Measurements from ENCODE around the gene ACOXL. TPM values are rescaled to one million over a fixed set of nuclear protein-coding genes. Genes with fewer than 3 reads are reported as not detected.

ACOXL gene
- total RNA-seq, 1 donor from 2014 or later, result 6.0 TPM

DNA sequence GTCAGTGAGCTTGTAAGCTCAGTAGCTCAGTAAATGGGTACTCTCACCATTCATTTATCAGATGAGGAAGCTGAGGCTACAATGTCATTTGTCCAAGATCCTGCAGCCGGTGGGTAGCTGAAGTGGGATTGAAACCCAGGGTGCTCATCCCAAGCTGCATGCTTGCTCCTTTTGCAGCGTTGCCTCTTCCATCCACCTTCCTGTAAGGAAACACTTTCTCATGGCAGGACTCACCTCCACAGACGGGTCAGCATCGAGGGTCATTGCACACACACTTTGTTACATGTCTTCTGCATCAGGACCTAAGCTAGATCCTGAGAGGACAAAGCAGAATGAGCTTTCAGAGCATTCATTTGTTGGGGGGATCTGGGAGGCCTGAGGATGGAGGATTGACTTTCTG, 60.7 kb downstream of the ACOXL start:
- DNase-seq (ENCODE audit: low spot score), result no peak

DNA sequence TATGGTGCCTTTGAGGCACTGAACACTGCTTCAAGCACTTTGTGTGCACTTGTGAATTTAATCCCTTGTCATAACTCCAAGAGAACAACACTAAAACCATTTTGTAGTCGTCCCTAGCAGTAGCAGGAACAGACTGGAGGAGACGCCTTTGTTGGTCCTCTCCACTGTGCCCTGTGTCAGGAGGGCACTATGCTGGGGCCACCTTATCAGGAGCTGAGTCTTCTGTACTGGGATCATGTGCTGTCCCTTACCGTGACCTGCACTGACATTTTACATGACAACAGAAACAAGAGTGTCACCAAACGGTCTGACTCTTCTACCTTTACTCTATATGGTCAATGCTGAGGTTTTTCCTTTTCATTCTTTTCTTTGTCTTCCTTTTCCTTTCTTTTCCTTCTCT, 62.0 kb downstream of the ACOXL start:
- no peak for DNase-seq (ENCODE audit: low spot score)

DNA sequence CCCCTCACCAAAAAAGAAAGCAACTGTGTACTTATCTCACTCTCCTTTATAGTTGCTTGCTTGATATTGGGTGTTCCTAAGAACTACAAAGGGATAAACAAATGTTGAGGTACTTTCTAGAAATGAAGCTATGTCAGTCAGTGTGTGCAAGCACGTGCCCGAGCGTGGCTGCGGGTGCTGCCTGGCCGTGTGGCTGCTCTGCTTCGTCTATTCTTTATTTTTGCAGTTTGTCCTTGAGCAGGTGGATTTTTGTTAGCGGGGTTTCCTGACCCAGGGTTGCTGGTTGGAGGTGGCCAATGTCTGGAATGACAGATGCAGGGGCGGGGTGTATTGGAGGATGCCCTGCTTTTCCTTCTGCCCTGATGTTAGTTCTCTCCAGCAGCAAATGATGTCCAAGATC, 62.6 kb downstream of the ACOXL start:
- no peak for DNase-seq (ENCODE audit: low spot score)

DNA sequence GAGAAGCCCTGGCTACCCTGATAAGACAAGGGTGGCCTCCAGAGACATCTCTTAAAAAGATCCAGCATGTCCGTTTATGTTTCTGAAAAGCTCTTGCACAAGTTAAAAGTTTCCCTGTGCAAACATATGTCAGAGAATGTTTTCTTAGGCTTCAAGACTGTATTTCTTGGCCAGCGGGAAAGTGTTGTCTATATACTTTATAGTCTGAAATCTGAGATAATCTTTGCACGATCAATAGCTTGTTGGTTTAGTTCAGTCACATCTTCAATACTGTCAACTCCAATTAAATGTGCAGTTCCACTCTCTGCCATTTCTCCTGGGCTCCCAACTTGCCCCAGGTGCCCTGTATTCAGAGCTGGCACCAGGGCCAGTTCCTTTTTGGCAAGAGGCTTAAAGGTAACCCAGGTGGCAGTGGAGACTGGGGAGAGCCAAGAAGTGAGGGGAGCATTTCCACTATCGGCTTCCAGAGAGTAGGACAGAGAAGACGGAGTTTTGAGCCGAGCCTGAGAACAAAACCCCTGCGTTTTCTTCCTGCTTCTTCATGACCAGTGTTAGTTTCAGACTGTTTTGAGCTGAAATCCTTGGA, 64.4 kb downstream of the ACOXL start:
- DNase-seq (ENCODE audit: low spot score), result peak; percentile 10

DNA sequence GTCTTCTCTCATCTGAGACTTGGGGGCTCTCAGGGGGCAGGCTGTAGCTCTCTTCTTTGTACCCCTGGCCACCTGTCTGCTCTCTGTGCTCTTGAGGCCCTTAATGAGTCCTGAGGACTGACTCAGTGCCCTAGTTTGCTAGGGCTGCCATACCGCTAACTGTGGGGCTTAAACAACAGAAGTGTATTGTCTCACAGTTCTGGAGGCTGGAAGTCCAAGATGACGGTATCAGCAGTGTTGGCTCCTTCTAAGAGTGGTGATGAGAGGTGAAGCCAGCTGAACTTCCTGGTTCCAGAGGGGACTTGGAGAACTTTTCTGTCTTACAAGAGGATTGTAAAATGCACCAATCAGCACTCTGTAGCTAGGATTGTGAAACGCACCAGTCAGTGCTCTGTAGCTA, 67.0 kb downstream of the ACOXL start:
- DNase-seq (ENCODE audit: low spot score), result no peak

DNA sequence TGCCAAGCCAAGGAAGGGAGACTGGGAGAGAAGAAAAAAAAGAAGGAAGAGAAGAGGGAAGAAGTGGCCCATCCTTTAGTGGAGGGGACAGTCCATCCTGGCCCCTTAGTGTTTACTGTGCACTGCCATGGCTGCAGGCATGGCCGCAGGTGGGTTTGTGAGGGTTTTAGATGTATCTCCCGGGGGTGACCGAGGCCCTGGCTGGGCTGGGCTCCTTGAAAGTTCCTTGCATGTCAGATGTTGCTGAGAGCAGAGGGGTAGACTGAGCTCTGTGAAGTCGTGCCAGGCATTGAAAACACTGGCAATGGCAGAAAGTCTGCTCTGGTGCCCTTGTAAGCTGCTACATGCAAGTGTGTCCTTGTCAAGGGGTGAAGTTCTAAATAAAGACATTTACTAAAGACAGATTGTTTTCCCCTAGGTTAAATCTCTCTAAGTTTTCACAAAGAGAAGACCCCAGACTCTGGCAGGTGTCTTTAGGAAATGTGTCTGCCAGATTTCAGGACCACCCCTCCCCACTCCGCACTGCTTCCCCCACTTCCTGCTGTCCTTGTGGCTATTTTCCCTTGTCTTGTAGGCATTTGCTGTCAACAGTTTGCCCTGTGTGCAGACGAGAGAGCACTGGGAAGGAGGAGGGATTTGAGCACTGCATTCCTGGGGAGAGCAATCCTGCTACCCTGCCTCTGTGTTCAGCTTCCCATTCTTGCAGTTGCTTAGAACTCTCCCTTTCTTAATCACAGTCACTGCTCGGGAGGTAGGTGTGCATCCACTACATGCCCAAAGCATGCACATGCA, 68.4 kb downstream of the ACOXL start:
- no peak for DNase-seq (ENCODE audit: low spot score)

DNA sequence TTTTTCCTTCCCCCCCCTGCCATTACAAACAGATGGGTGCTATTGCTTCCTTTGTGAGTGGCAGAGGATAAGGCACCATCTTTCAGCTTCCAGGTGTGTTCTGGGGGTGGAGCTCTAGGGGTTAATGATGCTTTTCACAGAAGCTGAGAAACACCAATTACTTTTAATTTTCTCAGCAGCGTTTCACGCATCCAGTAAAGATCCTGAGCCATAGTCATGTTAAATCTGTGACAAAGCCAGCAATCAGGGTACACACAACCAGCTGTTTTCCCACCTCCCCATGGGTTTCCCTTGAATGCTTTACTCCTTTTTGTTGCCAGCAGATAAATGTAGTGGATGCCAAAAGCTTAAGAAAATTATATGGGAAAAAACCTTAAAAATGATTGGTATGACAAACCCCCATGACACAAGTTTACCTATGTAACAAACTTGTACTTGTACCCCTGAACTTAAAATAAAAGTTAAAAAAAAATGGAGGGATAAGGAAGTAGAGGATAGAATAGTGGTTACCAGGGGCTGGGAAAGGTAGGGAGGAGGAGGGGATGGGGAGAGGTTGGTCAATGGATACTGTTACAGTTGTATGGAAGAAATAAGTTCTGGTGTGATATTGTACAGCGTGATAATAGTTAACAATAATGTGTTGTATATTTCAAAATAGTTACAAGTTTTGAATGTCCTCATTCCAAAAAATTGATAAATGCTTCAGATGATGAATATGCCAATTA, 70.0 kb downstream of the ACOXL start:
- DNase-seq (ENCODE audit: low spot score), result no peak

DNA sequence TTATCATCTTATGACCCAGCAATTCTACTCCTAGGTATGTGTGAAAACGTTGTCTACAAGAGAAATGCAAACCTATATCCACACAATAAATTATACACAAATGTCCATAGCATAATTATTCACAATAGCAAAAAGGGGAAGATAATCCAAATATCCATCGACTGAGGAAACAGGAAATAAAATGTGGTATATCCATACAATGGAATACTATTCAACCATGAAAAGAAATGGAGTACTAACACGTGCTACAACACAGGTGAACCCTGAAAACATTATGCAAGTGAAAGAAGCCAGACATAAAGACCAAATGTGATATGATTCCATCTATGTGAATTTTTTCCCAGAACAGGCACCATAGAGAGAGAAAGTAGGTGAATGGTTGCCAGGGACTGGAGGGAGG, 72.1 kb downstream of the ACOXL start:
- DNase-seq (ENCODE audit: low spot score), result no peak

DNA sequence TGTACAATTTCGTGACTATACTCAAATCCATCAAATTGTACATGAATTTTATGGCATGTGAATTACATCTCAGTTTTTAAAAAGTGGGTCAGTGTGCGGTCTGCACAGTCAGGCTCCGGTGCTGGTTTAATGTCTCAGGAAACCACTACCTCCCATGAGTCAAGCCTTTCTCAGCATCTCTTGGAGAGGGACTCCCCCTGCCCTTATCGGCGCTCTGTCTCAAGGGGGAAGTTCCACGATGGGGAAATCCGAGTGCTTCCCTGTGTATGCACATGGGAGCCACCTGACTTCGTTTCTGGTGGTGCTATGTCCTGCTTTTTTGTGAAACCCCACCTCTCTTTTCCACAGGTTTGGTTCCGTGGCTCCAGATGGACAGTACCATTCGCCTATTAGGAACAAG, 72.5 kb downstream of the ACOXL start:
- no peak for DNase-seq (ENCODE audit: low spot score)

DNA sequence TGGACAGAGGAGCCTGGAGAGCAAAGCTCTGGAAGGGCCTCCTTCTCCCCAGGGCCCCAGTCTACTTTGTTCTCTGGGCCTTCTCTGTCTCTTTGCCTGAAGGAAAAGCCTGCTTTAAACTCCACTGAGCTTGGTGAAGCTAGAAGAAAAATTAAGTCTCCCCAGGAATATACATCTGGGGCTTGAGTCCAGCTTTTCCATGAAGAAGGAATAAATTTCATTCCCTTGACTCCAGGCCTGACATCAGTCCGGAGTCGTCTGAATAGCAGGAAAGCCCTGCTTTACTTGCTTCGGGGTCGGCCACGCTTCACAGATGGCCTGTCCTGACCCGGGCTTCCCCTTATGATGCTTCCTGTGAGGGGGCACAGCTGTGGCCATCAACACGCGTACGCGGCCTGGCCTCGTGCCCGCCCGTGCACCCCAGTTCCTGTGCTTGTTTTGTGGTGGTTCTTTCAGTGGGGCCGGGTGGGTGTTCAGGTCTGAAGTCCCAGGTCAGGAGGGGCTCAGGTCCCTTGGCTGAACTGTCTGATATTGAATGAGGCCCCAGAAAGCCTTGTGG, 73.6 kb downstream of the ACOXL start:
- no peak for DNase-seq (ENCODE audit: low spot score)

DNA sequence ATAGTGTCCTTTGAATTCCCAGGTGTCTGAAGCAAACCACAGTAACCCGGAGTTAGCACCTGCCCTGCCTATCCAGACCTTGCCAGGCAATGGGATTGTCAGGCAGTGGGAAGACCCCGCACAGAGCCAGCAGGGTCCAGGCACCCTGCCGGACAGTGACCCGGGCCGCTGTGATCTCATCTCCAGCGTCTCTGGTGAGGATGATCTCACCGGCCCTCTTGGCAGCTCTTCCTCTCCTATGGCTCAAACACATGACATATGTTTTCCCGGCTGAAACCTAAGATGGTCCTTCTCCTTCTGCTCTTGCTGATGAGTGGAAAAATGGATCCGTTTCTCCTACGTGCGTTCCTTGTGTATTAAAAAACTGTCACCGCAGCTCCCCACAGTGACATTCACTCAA, 75.1 kb downstream of the ACOXL start:
- DNase-seq (ENCODE audit: low spot score), result peak; percentile 19

DNA sequence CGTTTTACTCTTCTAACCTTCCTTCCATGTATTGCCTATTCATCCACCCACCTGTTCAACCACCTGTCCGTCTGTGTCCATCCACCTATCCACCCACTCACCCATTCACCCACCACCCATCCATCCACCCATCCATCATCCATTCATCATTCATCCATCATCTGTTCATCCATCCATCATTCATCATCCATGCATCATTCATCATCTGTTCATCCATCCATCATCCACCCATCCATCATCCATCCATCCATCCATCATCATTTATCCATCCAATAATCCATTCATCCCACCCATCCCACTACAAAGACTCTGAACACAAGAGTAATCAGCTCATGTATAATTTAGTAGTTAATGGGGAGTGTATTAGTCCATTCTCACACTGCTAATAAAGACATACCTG, 78.0 kb downstream of the ACOXL start:
- no peak for DNase-seq (ENCODE audit: low spot score)

DNA sequence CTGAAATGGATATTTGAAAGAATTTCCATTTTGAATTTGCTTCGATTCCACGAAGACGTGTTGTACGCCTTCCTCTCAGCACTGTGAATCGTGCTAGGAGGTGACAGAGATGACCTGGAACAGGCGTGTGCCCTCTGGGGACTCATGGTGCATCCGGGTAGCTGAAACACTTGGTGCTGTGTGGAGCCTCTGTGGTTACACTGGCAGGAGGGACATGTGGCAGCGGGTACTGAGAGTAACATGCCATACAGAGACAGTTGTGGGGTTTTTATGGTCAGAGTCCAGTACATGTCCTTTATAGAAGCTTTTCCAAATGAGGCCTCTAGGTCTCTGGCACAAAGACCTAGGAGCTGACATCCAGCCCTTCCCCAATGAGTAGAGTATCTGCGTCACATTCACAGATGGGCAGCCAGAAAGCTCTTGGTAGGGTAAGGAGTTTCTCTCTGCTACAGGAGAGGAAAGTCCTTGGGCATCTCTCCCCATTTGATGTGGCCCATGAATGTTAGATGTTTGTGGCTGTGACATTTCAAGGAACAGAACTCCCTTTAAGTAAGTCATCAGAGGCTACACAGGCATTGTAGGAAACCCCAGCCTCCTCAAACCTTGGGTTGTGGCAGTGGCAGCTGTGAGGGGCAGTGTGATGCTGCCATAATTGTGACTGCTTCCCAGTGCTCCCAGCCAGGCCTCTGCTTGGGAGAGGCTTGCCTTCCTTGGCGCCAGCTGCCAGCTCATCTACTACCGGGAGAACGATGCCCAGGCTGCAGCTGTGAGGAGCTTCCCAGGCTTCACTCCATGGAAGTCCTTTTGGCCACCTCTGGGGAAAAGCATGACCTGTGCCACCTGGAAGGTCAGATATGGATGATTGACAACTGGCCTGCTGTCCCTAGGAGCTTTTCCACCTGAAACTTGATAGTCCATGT, 80.6 kb downstream of the ACOXL start:
- DNase-seq (ENCODE audit: low spot score), result no peak

DNA sequence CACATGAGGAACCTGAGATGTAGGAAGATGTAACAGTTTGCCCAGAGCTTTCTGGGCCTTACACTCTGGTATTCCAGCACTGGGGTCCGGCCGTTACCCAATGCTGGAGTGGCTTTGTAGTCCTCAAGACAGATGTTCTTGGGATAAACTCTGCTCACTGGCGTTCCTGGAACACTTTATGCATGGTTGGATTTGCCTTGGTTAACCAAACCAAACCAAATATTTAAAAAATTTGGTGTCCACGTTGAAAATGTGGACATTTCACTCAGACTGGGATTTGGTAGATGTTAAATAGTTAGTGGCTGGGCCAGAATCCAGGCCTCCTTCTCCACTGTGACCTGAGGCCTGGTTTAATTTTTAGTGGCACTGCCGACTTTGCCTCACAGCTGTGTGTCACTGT, 81.5 kb downstream of the ACOXL start:
- DNase-seq (ENCODE audit: low spot score), result no peak

DNA sequence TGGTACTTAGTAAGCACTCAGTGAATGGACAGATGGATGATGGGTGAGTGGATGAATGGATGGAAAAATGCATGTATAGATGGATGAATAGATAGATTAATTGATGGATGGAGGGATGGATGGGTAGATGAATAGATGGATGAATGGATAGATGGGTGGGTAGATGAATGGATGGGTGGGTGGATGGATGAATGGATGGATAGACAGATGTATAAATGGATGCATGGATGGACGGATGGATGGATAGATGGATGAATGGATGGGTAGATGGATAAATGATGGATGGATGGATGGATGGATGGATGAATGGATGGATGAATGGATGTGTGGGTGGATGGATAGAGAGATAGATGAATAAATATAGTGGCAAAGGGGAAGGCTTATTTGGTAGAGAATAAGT, 83.6 kb downstream of the ACOXL start:
- no peak for DNase-seq (ENCODE audit: low spot score)

DNA sequence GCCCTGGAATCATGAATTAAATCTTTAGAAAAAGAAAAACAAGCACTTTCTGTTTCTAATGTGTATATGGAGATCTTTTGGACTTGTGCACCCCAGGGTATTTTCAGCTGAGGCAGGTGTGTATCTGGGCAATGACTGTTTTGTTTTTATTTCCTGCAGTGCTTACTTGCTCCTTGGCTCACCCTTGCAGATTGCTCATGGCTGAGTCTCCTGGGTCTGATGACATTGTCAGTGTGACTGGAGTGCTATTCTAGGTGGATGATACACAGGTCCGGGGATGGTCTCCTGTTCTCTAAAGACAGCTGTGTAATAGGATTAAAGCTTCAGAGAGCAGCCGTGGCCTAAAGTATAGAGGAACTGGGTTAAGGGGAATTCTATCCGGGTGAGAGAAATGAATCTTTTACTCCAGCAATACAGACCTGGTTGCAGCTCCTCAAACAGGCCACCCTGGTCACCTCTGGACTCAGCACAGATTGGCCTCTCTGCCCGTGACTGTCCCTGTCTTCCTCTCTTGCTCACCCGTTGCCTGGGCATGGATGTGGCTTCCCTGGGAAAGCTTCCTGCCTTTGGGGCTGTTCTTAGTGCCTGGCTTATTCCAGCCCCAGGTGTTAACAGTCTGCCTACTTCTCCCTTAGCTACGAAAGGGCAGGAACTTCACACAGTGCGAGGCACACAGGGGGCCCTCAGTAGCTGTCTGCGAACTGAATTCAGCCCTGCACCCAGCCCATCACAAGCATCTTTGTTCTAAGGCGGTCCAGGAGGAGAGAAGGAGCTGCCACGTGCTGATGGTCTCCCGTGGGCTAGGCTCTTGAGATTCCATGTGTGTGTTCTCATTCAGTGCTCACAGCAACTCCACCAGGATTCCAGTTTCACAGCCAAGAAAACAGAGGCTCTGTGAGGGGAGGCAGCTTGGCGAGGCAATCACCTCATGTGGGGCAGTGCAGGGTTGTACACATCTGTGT, 84.3 kb downstream of the ACOXL start:
- DNase-seq (ENCODE audit: low spot score), result no peak

DNA sequence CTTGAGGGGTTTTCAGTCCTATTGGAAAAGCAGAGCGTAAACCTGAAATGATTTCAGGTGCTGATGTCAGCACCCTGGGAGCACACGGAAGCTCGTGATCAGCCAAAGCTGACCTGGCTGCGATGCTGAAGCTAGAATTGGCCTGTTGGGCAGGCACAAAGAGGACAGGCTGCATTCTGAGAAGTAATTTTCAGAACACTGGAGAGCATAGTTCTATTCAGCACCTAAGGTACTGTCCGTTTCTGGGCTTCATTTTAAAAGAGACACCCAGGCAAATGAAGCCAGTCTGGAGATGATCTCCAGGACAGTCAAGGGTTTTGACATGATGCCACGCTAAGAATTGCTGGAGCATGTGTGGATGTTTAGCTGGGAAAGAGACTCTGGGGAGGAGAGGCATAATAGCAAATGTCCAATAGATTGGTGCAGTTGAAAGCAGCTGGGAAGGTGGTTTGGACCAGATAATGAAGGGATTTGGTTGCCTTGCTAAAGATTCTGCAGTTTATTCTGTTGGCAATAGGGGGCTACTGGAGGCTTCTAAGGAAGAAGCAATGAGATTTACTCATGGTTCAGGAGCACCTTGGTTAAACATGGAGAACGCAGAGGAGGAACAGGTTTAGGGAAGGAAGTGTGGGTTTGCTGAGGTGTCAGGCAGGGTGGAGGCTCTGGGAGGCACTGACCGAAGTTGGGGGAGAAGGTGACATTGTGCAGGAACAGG, 86.6 kb downstream of the ACOXL start:
- DNase-seq (ENCODE audit: low spot score), result no peak

DNA sequence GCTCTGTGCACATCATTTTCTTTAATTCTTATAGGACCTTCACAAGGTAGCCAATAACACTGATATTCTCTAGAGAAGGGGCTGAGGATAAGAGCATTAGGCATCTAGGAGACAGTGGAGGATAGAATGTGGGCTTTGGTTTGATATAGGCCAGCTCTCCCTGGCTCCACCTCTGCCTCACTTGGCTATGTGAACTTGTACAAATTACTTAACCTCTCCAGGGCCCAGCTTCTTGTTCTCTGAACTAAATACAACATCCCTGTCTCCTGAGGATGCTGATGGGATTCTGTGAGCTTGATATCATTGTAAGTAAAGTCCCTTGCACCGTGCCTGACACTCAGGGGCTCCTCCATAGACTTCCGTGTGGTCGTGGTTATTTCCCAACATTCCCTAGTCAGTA, 87.3 kb downstream of the ACOXL start:
- DNase-seq (ENCODE audit: low spot score), result no peak

DNA sequence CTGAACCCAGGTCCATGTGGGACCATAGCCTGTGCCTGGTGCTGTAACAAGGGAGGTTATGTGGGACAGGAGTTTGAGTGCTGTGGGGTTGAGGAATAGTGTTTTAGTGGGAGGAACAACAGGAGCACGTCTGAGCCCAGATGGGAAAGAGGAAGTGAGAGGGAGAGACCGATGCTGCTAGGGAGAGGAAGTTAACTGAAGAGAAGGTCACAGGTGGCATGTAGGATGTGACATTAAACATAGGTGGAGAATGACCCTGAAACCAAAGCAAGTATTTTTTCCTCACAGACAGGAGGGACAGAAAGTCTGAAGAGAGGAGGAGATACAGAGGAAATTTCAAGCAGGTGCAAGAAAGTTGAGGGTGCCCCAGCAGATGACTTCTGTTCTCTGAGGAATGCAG, 87.8 kb downstream of the ACOXL start:
- no peak for DNase-seq (ENCODE audit: low spot score)

DNA sequence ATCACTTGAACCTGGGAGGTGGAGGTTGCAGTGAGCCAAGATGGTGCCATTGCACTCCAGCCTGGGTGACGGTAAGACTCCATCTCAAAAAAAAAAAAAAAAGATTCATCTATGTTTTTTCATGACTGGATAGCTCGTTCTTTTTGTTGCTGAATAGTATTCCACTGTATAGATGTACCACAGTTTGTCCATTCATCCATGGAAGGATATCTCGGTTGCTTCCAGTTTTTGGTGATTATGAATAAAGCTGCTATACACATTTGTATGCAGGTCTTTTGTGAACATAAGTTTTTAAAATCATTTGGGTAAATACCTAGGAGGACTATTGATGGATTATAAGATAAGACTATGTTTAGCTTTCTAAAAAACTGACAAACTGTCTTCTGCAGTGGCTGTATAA, 90.8 kb downstream of the ACOXL start:
- DNase-seq (ENCODE audit: low spot score), result no peak

Data from umbilical cord (tissue), 2 donors.